ENCODE measurements around the gene INTS7.

The INTS7 gene, protein sequence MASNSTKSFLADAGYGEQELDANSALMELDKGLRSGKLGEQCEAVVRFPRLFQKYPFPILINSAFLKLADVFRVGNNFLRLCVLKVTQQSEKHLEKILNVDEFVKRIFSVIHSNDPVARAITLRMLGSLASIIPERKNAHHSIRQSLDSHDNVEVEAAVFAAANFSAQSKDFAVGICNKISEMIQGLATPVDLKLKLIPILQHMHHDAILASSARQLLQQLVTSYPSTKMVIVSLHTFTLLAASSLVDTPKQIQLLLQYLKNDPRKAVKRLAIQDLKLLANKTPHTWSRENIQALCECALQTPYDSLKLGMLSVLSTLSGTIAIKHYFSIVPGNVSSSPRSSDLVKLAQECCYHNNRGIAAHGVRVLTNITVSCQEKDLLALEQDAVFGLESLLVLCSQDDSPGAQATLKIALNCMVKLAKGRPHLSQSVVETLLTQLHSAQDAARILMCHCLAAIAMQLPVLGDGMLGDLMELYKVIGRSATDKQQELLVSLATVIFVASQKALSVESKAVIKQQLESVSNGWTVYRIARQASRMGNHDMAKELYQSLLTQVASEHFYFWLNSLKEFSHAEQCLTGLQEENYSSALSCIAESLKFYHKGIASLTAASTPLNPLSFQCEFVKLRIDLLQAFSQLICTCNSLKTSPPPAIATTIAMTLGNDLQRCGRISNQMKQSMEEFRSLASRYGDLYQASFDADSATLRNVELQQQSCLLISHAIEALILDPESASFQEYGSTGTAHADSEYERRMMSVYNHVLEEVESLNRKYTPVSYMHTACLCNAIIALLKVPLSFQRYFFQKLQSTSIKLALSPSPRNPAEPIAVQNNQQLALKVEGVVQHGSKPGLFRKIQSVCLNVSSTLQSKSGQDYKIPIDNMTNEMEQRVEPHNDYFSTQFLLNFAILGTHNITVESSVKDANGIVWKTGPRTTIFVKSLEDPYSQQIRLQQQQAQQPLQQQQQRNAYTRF

DNA sequence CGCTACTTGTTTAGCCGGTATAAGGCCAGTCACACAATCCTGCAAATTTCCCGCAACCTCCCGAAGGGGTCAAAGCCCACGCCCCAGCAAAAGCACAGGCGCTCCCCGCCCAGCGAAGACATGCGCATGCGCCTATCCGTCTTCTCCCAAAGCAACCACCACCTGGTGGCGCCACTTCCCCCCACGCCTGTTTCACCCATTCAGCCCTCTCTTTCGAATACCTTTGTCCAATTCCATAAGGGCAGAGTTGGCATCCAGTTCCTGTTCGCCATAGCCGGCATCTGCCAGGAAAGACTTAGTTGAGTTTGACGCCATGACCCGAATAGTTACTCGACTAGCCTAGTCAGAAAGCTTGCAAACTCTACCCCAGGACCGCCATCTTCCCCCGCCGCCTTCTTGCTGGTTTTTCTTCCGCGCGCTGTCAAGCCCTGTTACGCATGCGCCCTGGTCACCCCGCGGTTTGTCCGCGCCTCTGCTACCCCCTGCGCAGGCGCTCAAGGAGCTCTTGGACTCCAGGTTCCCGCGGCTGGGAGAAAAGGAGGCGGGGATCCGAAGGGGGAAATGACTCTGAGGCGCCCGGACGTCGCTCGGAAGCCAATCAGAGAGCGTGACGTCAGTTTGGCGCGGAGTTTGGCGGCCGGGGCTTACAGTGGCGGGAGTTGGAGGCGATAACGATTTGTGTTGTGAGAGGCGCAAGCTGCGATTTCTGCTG lies at the start of gene INTS7, which contains the start of gene DTL:
Gene INTS7, minus strand, starts transcription at position 435 of the 712 bp plus-strand sequence. Its CDS starts 120 bp downstream, at position 315.
Gene DTL, plus strand, starts transcription at position 626 of the 712 bp plus-strand sequence. CDS start 143 bp downstream, outside the sequence.
- Mint-ChIP-seq H3K9me3 (ENCODE audit: low read depth) (no peaks in the 10 kb centered on the region), H3K27ac (peak within 1 kb of the TSS; percentile 99), H3K4me1 (ENCODE audit: low read depth) (peaks cover 48% of the 10 kb centered on the region), H3K27me3 (no peaks in the 10 kb centered on the region), H3K36me3 (peaks cover 22% of the 10 kb centered on the region), H3K4me3 (peak within 1 kb of the TSS; percentile 99)

DNA sequence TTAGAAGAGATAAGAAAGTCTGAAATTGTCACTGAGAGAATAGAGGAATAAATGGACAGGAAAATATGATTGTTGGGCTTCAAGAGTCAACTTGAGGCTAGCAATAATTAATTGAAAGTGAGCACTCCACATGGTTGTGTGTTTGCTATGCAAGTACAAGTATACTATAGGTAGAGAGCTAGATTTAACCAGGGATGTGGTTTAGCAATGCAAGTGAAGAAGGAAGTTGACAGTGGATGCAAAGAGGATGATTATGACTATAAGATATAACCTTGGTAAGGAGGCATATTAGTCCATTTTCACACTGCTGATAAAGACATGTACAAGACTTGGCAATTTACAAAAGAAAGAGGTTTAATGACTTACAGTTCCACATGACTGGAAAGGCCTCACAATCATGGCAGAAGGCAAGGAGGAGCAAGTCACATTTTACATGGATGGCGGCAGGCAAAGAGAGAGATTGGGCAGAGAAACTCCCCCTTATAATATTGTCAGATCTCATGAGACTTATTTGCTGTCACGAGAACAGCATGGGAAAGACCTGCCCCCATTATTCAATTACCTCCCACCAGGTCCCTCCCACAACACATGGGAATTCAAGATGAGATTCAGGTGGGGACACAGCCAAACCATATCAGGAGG lies 47.5 kb upstream of the INTS7 start:
- Mint-ChIP-seq H3K4me3 (no peak overlapping the region), H3K36me3 (peaks cover 20% of the 10 kb centered on the region), H3K4me1 (ENCODE audit: low read depth) (no peaks in the 10 kb centered on the region), H3K27ac (no peak overlapping the region), H3K27me3 (no peaks in the 10 kb centered on the region), H3K9me3 (ENCODE audit: low read depth) (no peaks in the 10 kb centered on the region)

DNA sequence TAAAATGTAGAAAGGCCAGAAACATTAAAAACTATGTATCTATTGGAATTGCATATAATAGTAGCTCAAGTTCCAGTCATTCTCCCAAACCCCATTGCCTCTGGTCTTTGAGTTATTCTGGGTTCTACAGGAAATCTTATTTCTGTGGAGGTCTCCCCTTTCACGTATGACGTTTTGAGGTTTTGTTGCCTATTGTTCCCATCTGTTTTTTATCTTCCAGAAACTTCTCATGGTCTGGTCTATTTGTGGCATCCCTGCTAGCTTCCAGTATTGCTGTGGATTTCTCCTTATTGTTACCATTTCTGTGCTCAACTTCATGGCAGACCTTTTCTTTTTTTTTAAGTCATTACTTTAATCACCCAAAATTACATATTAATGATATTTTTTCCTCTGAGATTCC lies 43.5 kb upstream of the INTS7 start:
- Mint-ChIP-seq H3K27me3 (no peaks in the 10 kb centered on the region), H3K27ac (no peak overlapping the region), H3K36me3 (peaks cover 16% of the 10 kb centered on the region), H3K4me1 (ENCODE audit: low read depth) (no peaks in the 10 kb centered on the region), H3K4me3 (no peak overlapping the region), H3K9me3 (ENCODE audit: low read depth) (no peaks in the 10 kb centered on the region)

DNA sequence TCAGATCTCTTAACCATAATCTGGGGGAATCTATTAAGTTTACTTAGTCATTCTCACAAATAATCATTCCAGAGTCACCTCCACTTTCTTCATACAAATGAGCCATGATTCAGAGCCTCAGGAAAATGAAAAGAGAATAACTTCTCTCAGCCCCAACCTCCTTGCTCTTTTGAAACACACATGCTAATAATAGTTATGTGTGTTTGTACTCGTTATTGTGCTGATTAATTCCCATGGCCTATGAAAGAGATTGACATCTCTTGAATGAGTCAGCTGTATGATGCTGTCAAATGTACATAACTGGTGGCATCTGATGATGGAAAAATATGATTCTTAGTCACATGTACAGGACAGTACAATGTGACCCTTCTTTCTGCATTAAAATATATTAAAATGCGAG lies 41.7 kb upstream of the INTS7 start:
- no peaks in the 10 kb centered on the region for H3K4me1 Mint-ChIP-seq (ENCODE audit: low read depth)
- H3K4me3 Mint-ChIP-seq = no peak overlapping the region
- no peaks in the 10 kb centered on the region for H3K9me3 Mint-ChIP-seq (ENCODE audit: low read depth)

DNA sequence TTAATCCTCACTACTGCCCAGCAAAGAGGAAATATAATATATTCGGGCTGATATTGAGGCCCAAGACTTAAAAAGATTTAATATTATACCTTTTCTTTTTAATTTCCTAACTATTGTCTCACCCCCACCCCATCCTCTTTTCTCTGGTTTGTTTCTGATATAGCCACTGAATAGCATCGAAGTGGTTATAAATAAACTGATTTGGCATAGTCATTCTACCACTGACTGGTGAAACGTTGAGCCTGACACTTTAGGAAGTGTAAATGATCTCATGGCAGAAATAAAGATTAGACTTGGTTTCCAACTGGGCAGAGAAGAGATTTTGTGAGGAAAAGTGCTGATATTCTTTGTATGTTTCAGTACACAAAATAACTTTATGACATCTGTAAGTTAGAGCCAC lies 39.5 kb upstream of the INTS7 start:
- Mint-ChIP-seq H3K27ac (no peak overlapping the region), H3K36me3 (peaks cover 12% of the 10 kb centered on the region), H3K4me3 (no peak overlapping the region), H3K4me1 (ENCODE audit: low read depth) (peaks cover 2% of the 10 kb centered on the region), H3K27me3 (no peaks in the 10 kb centered on the region), H3K9me3 (ENCODE audit: low read depth) (no peaks in the 10 kb centered on the region)

More for the DNA sequence above, 41.7 kb upstream of the INTS7 start:
- Mint-ChIP-seq H3K27me3 (no peaks in the 10 kb centered on the region), H3K36me3 (peaks cover 16% of the 10 kb centered on the region), H3K27ac (no peak overlapping the region)

DNA sequence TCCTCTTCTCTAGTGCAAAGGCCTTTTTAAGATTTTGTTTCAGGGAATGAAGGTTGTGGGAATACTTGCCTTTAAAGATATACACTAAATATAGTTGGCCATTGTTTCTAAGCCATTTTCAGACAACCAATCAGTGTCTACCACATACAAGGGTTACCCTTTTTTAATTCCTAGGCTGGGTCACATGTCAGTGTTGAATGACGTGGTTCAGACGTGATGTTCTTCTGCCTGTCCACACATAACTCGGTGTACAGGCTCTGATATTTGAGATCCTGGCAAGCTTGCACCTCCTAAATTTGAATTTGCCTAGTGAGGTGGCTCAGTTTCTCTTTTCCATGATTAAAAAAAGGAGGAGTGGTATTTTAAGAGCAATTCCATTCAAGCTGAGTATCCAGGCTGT lies 39.0 kb upstream of the INTS7 start:
- Mint-ChIP-seq H3K27ac (no peak overlapping the region), H3K36me3 (peaks cover 12% of the 10 kb centered on the region), H3K4me1 (ENCODE audit: low read depth) (peaks cover 2% of the 10 kb centered on the region), H3K27me3 (no peaks in the 10 kb centered on the region), H3K9me3 (ENCODE audit: low read depth) (no peaks in the 10 kb centered on the region), H3K4me3 (no peak overlapping the region)

DNA sequence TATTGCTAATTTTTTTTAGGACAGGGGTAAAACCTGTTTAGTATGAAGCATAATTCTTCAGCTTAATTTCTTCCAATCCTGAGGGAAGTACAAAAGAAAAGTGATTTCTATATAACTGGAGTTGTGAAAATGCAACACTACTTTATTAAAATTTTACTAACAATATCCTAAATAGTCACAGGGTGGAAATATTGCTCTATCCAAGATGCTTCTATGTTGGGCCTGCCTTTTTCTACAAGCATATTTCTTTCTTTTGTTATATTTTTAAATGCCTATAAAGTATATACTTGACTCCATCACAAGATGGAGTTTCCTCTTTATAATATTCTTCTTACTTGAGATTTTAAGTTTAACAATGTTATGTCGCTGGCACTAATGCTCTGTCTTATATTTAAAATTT lies 38.1 kb upstream of the INTS7 start:
- no peaks in the 10 kb centered on the region for H3K27me3 Mint-ChIP-seq
- no peaks in the 10 kb centered on the region for H3K9me3 Mint-ChIP-seq (ENCODE audit: low read depth)
- no peak overlapping the region for H3K4me3 Mint-ChIP-seq
- H3K36me3 Mint-ChIP-seq = peaks cover 10% of the 10 kb centered on the region
- peaks cover 2% of the 10 kb centered on the region for H3K4me1 Mint-ChIP-seq (ENCODE audit: low read depth)
- no peak overlapping the region for H3K27ac Mint-ChIP-seq

DNA sequence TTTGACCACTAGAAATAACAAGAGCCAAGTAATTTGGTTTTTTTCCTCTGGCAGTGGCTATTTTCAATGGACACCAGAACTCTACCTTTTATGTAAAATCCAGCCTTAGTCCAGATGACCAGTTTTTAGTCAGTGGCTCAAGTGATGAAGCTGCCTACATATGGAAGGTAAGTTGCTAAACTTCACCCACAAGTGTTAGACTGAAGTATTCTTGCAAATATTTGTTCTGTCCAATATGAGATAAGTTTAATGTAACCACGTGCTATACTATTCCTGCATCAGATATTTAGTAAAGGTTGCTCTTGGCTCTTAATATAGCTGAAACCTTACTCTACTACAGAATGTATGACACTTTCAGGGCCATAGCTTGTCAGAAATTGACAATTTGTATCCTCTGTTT lies 36.7 kb upstream of the INTS7 start:
- no peak overlapping the region for H3K27ac Mint-ChIP-seq
- peaks cover 2% of the 10 kb centered on the region for H3K4me1 Mint-ChIP-seq (ENCODE audit: low read depth)
- no peak overlapping the region for H3K4me3 Mint-ChIP-seq
- no peaks in the 10 kb centered on the region for H3K9me3 Mint-ChIP-seq (ENCODE audit: low read depth)
- H3K36me3 Mint-ChIP-seq = peaks cover 11% of the 10 kb centered on the region
- no peaks in the 10 kb centered on the region for H3K27me3 Mint-ChIP-seq

DNA sequence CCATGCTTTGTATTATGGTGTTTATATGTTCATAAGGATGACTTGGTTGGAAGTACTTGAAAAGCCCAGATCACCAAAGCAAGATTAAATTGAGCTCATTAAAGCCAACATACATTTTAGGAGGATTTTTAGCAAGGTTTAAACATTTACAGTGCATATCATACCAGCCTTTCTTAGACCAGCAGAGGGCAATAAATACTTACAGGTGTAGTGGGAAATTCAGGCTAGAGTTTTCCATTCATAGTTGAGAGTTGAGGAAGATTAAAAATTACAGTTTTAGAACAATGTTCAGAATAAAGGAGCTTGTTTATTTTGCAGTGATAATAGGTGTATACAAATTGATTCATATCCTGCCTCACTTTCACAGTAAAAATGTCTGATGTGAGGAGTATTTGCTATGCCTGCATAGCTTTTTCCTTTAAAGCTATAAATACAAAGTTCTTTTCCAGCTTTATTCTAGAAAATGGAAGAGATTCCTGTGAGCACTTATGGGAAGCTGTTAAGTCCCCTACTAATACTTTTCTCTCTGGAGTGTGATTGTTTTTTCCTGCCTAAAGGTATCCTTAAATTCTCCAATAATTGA lies 35.5 kb upstream of the INTS7 start:
- Mint-ChIP-seq H3K36me3 (peaks cover 9% of the 10 kb centered on the region), H3K27me3 (no peaks in the 10 kb centered on the region), H3K4me3 (no peak overlapping the region), H3K9me3 (ENCODE audit: low read depth) (no peaks in the 10 kb centered on the region), H3K4me1 (ENCODE audit: low read depth) (peaks cover 2% of the 10 kb centered on the region), H3K27ac (peak overlapping the region; percentile 41)

DNA sequence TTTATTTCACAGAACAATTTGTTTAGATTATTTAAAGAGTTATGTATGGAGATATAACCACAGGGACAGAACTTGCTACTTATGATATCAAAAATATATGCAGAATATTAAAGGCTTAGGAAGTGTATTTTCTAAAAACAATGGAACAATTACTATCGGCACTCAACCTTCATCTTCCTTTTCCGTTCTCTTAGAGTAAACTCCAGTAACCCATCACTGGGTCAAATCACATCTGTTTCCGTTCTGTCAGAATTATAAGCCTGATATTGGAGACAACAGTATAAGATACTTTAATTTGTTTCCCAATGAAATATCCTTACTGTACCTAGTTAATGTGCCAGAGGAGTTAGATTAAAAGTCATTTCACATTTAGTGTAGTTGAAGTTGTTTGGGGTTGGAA lies 32.4 kb upstream of the INTS7 start:
- Mint-ChIP-seq H3K4me3 (no peak overlapping the region), H3K36me3 (peaks cover 7% of the 10 kb centered on the region), H3K4me1 (ENCODE audit: low read depth) (peaks cover 2% of the 10 kb centered on the region), H3K27ac (no peak overlapping the region), H3K27me3 (no peaks in the 10 kb centered on the region), H3K9me3 (ENCODE audit: low read depth) (no peaks in the 10 kb centered on the region)

DNA sequence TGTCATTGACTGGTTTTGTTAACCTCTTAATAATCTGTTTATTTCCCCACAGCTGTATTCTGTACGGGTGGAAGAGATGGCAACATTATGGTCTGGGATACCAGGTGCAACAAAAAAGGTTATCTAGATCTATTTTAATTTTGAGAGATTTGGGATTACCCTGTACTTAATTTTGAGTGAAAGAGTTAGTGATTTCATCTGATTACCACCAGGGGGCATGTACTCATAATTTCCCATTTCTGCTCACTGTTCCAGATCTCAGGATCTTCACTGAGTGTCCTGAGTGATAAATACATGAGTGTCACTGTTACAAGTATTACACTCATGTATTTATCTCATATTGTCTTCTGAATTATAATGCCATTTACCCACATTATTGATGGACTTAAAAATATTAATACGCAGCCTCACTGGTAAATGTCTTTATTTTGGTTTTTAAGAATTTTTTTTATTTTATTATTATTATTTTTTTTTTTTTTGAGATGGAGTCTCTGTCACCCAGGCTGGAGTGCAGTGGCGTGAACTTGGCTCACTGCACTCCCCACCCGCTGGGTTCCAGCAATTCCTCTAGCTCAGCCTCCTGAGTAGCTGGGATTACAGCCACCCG lies 27.6 kb upstream of the INTS7 start:
- no peaks in the 10 kb centered on the region for H3K9me3 Mint-ChIP-seq (ENCODE audit: low read depth)
- no peak overlapping the region for H3K27ac Mint-ChIP-seq
- peaks cover 7% of the 10 kb centered on the region for H3K36me3 Mint-ChIP-seq
- no peak overlapping the region for H3K4me3 Mint-ChIP-seq
- no peaks in the 10 kb centered on the region for H3K4me1 Mint-ChIP-seq (ENCODE audit: low read depth)
- H3K27me3 Mint-ChIP-seq = no peaks in the 10 kb centered on the region

DNA sequence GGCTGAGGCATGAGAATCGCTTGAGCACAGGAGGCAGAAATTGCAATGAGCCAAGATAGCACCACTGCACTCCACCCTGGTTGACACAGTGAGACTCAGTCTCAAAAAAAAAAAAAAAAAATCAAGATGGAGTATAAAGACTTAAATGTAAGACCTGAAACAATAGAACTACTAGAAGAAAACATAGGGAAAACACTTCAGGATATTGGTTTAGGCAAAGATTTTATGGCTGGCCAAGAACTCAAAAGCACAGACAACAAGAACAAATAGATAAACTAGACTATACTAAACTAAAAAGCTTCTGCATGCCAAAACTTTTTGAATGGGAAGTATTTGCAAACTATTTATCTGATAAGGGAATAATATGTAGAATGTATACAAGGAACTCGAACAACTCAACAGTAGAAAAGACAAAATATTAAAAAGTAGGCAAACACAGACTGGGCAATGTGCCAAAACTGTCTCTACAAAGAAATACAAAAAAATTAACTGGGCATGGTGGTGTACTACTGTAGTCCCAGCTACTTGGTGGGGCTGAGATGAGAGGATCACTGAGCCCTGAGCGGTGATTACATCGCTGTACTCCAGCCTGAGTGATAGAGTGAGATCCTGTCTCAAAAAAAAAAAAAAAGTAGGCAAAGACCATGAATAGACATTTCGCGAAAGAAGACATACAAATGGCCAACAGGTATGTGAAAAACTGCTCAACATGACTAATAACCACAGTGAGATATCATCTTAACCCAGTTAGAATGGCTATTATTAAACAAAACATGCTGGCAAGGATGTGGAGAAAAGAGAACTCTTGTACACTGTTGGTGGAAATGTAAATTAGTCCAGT lies 25.5 kb upstream of the INTS7 start:
- Mint-ChIP-seq H3K27ac (no peak overlapping the region), H3K9me3 (ENCODE audit: low read depth) (peaks cover 17% of the 10 kb centered on the region), H3K4me1 (ENCODE audit: low read depth) (no peaks in the 10 kb centered on the region), H3K27me3 (no peaks in the 10 kb centered on the region), H3K4me3 (no peak overlapping the region), H3K36me3 (peaks cover 27% of the 10 kb centered on the region)

DNA sequence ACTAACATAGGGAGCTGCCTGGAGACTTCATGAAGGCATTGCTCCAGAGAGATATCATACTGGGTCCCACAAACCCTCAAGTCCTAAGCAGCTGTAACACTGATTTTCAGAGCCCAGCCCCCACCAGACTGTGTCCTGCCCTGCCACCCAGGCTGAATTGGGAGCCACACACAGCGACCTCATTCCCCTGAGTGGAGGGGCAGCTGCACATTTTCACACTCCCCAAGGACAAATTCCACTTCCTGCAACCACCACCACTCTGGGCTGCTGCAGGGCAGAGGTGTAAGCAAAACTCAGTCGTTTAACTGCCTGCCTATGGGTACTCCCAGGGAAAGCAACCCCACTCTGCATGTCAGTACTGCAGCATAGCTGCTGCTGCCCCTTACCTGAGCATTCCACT lies 20.0 kb upstream of the INTS7 start:
- Mint-ChIP-seq H3K4me1 (ENCODE audit: low read depth) (no peaks in the 10 kb centered on the region), H3K27me3 (no peaks in the 10 kb centered on the region), H3K4me3 (no peak overlapping the region), H3K9me3 (ENCODE audit: low read depth) (peaks cover 17% of the 10 kb centered on the region), H3K27ac (no peak overlapping the region), H3K36me3 (peaks cover 39% of the 10 kb centered on the region)
